PC-3 (cell line): Measurements from ENCODE around the gene LLGL2.

Experiments
- EZH2 ChIP-seq: fragments of 300-600 bp; sonication (generic); IDR thresholded peaks from one replicate; pipeline ENCODE4 v1.6.1; 2017; ENCODE audit warnings: antibody characterized with exemption, mild to moderate bottlenecking, low read length; ENCODE audit not compliant: unreplicated experiment
- EZH2phosphoT487 ChIP-seq: fragments of 300-600 bp; sonication (generic); IDR thresholded peaks from 2 replicates; pipeline ENCODE4 v1.6.1; 2018; ENCODE audit warnings: mild to moderate bottlenecking, antibody characterized with exemption, low read length, borderline replicate concordance
- TF ChIP-seq, protein P1 (sequence below): fragments of 300-600 bp; sonication (generic); conservative IDR thresholded peaks from 2 replicates; pipeline ENCODE4 v1.5.1; 2017; ENCODE audit warnings: antibody characterized with exemption, low read depth, mild to moderate bottlenecking, low read length

DNA sequence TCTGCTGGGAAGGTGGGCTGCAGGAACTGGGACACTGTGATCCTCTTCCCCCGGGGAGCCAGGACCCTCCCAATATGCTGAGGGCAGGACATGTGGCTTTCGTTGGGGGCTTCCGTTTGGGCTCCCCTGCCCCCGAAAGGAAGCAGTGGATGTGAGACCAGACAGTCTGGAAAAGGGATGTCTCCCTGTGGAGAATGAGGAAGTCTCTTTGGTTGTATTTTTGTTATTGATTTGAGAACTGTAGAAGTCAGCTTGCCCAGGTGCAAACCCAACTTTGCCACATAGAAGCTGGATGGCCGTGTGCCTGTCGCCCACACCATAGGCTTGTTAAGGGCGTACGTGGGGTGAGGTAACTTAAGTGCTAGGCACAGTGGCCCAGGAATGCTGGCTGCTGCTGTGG is 18.8 kb downstream of the LLGL2 start:
- TF ChIP-seq, protein P1, sequence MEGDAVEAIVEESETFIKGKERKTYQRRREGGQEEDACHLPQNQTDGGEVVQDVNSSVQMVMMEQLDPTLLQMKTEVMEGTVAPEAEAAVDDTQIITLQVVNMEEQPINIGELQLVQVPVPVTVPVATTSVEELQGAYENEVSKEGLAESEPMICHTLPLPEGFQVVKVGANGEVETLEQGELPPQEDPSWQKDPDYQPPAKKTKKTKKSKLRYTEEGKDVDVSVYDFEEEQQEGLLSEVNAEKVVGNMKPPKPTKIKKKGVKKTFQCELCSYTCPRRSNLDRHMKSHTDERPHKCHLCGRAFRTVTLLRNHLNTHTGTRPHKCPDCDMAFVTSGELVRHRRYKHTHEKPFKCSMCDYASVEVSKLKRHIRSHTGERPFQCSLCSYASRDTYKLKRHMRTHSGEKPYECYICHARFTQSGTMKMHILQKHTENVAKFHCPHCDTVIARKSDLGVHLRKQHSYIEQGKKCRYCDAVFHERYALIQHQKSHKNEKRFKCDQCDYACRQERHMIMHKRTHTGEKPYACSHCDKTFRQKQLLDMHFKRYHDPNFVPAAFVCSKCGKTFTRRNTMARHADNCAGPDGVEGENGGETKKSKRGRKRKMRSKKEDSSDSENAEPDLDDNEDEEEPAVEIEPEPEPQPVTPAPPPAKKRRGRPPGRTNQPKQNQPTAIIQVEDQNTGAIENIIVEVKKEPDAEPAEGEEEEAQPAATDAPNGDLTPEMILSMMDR, result no peak
- TF ChIP-seq EZH2phosphoT487 (no peak), EZH2 (no peak)
